Measurements from ENCODE around the gene SPIN1.

GRCh38 chr9:88458716-88459465 is 70.6 kb downstream of the SPIN1 start:
- TF ChIP-seq, protein P1, sequence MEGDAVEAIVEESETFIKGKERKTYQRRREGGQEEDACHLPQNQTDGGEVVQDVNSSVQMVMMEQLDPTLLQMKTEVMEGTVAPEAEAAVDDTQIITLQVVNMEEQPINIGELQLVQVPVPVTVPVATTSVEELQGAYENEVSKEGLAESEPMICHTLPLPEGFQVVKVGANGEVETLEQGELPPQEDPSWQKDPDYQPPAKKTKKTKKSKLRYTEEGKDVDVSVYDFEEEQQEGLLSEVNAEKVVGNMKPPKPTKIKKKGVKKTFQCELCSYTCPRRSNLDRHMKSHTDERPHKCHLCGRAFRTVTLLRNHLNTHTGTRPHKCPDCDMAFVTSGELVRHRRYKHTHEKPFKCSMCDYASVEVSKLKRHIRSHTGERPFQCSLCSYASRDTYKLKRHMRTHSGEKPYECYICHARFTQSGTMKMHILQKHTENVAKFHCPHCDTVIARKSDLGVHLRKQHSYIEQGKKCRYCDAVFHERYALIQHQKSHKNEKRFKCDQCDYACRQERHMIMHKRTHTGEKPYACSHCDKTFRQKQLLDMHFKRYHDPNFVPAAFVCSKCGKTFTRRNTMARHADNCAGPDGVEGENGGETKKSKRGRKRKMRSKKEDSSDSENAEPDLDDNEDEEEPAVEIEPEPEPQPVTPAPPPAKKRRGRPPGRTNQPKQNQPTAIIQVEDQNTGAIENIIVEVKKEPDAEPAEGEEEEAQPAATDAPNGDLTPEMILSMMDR (IDR thresholded peaks at IDR 0.05): no peak
- no peak for TF ChIP-seq EZH2 (IDR thresholded peaks at IDR 0.05; ENCODE audit: borderline replicate concordance, insufficient read depth, low read depth, low read length, poor library complexity, severe bottlenecking)

All from B cell (primary cell).